Activated T-cell treated with anti-CD3 and anti-CD28 coated beads, Interleukin-2, amount 50 U/mL, for 72 hours (primary cell): ENCODE measurements around the gene ARHGAP45. TPM values are rescaled to one million over a fixed set of nuclear protein-coding genes. Genes with fewer than 3 reads are reported as not detected.

Experiments
- ATAC-seq, 2 donors: fragments of 150-1000 bp; cut with Tn5 transposase; replicated peaks in 1 of 2; 2 replicates each; pipeline ENCODE4 v1.10.0; 2021; ENCODE audit warnings: moderate library complexity in 2 of 2, mild to moderate bottlenecking in 1 of 2
- DNase-seq, 2 donors: peaks; one replicate each; pipeline ENCODE4 v3.0.0; 2021 to 2022; ENCODE audit warnings: mixed read lengths in 1 of 2
- H3K27ac Mint-ChIP-seq: one replicate; pipeline ENCODE4 v1.8.0; 2022; ENCODE audit warnings: mild to moderate bottlenecking, moderate library complexity, mixed read lengths
- H3K27me3 Mint-ChIP-seq: one replicate; pipeline ENCODE4 v1.8.0; 2022; ENCODE audit warnings: low read depth, mixed read lengths
- H3K36me3 Mint-ChIP-seq, 2 donors: one replicate each; pipeline ENCODE4 v1.8.0; 2022; ENCODE audit warnings: mixed read lengths in 2 of 2, mild to moderate bottlenecking in 1 of 2; ENCODE audit not compliant: insufficient read depth in 2 of 2
- H3K4me1 Mint-ChIP-seq: one replicate; pipeline ENCODE4 v1.8.0; 2022; ENCODE audit warnings: low read depth, mixed read lengths
- H3K4me3 Mint-ChIP-seq, 2 donors: one replicate each; pipeline ENCODE4 v1.8.0; 2022; ENCODE audit warnings: mild to moderate bottlenecking in 2 of 2, mixed read lengths in 2 of 2, moderate library complexity in 2 of 2
- H3K9me3 Mint-ChIP-seq, 2 donors: one replicate each; pipeline ENCODE4 v1.8.0; 2022; ENCODE audit warnings: mixed read lengths in 2 of 2
- total RNA-seq, 2 donors: library from RNA; stranded (reverse); gene quantifications; one replicate each; pipeline ENCODE4 v1.2.3, GENCODE V29; 2022

ARHGAP45 gene
- total RNA-seq, 2 donors from 2014 or later: 235 to 236 TPM

DNA sequence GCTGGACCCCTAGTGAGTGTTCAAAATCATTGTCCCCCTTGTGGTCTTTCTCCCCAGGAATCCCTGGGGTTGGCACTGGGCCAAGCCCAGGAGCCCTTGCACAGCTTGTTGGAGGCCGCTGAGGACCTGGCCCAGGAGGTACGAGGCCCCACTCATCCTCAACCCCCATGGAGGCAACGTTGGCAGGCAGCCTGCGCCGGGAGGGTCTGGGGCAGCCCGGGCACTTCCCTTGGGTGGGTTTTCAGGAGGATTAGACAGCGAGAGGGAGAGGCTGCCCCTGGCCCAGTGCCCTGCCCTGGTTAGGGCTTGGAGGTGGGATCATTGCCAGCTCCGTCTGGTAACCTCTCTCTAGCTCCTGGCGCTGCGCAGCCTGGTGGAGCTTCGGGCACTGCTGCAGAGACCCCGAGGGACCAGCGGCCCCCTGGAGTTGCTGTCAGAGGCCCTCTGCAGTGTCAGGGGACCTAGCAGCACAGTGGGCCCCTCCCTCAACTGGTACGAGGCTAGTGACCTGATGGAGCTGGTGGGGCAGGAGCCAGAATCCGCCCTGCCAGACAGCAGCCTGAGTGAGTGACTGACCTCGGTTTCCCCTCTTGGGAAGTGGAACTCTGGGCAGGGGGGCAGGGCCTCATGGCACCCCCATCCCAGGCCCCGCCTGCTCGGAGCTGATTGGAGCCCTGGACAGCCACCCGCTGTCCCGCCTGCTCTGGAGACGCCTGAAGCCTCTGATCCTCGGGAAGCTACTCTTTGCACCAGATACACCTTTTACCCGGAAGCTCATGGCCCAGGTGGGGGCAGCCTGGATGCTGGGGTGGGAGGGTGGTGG lies 24.1 kb upstream of the ARHGAP45 start:
- ATAC-seq: no peak
- DNase-seq: no peak
- peaks cover 0 to 3% of the 10 kb centered on the region in 2 donors for H3K36me3 Mint-ChIP-seq
- H3K4me1 Mint-ChIP-seq: peaks cover 30% of the 10 kb centered on the region
- no peaks in the 10 kb centered on the region for H3K9me3 Mint-ChIP-seq
- H3K4me3 Mint-ChIP-seq: no peak overlapping the region
- H3K27me3 Mint-ChIP-seq: no peaks in the 10 kb centered on the region
- H3K27ac Mint-ChIP-seq: no peak overlapping the region

DNA sequence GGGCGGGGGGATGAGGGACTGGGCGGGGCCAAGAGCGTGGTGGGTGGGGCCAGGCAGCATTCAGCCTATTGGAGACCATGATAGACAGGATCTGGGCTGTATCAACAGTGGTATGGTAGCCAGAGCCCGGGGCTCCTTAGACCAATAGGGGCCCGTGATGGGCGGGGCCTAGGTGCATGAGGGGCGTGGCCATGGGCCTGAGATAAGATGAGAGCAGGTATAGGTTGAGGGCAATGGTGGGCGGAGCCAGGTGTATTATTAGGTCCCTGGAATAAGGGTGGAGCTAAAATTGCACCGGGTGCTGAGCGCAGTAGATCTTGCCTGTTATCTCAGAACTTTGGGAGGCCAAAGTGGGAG lies 21.7 kb upstream of the ARHGAP45 start:
- Mint-ChIP-seq H3K36me3 (no peaks in the 10 kb centered on the region), H3K4me3 (no peak overlapping the region), H3K4me1 (peaks cover 11% of the 10 kb centered on the region), H3K27me3 (no peaks in the 10 kb centered on the region), H3K9me3 (no peaks in the 10 kb centered on the region), H3K27ac (no peak overlapping the region)
- ATAC-seq (peak; percentile 65 to 71), DNase-seq (peak; percentile 80 to 82)

DNA sequence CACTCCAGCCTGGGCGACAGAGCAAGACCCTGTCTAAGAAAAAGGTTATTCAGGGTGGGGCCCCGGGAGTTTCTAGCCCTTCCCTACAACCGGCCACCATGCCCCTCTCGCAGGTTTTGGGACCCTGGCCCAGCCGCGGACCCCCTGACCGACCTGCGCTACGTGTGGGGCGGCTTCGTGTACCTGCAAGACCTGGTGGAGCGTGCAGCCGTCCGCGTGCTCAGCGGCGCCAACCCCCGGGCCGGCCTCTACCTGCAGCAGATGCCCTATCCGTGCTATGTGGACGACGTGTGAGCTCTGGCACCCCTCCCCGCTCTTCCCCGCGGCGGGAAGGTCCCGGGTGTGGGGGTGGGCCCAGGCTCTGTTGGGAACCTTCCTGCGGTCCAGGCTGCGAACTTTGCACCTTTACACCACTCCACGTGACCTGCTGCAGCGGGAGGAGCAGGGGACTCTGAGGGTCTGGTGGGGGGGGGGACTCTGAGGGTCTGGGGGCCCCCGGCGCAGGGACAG lies 20.8 kb upstream of the ARHGAP45 start:
- H3K36me3 Mint-ChIP-seq: no peaks in the 10 kb centered on the region
- peaks cover 4% of the 10 kb centered on the region for H3K4me1 Mint-ChIP-seq
- no peak overlapping the region for H3K4me3 Mint-ChIP-seq
- ATAC-seq: no peak
- H3K27me3 Mint-ChIP-seq: no peaks in the 10 kb centered on the region
- DNase-seq: no peak
- H3K9me3 Mint-ChIP-seq: no peaks in the 10 kb centered on the region
- H3K27ac Mint-ChIP-seq: no peak overlapping the region

DNA sequence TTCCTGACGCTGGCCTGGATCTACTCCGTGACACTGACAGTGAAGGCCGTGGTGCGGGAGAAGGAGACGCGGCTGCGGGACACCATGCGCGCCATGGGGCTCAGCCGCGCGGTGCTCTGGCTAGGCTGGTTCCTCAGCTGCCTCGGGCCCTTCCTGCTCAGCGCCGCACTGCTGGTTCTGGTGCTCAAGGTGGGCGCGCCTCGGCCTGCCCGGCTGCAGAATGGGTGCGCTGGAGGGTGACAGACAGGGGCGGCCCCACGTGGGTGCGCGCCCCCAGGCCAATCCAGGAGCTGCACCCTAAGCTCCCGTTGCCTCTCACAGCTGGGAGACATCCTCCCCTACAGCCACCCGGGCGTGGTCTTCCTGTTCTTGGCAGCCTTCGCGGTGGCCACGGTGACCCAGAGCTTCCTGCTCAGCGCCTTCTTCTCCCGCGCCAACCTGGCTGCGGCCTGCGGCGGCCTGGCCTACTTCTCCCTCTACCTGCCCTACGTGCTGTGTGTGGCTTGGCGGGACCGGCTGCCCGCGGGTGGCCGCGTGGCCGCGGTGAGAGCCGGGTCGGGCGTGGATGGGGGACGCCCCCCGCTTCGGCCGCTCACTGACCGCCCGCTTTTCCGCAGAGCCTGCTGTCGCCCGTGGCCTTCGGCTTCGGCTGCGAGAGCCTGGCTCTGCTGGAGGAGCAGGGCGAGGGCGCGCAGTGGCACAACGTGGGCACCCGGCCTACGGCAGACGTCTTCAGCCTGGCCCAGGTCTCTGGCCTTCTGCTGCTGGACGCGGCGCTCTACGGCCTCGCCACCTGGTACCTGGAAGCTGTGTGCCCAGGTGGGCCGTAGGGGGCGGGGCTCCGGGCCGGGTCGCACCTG lies 19.9 kb upstream of the ARHGAP45 start:
- H3K27me3 Mint-ChIP-seq: no peaks in the 10 kb centered on the region
- H3K9me3 Mint-ChIP-seq: no peaks in the 10 kb centered on the region
- no peak overlapping the region for H3K27ac Mint-ChIP-seq
- no peak for ATAC-seq
- peaks cover 3% of the 10 kb centered on the region for H3K4me1 Mint-ChIP-seq
- H3K36me3 Mint-ChIP-seq: no peaks in the 10 kb centered on the region
- DNase-seq: no peak
- no peak overlapping the region for H3K4me3 Mint-ChIP-seq

DNA sequence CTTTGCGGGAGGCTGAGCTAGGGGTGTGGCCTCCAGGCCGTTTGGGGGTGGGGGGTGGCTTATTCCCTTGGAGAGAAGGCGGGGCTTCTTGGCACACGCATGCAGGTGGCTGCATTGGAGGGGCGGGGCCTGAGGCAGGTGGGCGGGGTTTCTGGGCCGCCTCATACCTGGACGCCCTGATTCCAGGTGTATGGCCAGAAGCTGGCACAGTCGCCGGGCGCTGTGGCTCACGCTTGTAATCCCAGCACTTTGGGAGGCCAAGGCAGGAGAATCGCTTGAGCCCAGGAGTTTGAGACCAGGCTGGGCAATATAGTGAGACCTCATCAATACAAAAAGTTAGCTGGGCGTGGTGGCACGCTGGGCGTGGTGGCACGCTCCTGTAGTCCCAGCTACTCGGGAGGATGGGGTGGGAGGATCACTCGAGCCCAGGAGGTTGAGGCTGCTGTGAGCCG lies 19.2 kb upstream of the ARHGAP45 start:
- DNase-seq: no peak
- peaks cover 3% of the 10 kb centered on the region for H3K4me1 Mint-ChIP-seq
- no peaks in the 10 kb centered on the region for H3K36me3 Mint-ChIP-seq
- H3K27me3 Mint-ChIP-seq: no peaks in the 10 kb centered on the region
- H3K9me3 Mint-ChIP-seq: no peaks in the 10 kb centered on the region
- no peak for ATAC-seq
- H3K27ac Mint-ChIP-seq: no peak overlapping the region
- H3K4me3 Mint-ChIP-seq: no peak overlapping the region

DNA sequence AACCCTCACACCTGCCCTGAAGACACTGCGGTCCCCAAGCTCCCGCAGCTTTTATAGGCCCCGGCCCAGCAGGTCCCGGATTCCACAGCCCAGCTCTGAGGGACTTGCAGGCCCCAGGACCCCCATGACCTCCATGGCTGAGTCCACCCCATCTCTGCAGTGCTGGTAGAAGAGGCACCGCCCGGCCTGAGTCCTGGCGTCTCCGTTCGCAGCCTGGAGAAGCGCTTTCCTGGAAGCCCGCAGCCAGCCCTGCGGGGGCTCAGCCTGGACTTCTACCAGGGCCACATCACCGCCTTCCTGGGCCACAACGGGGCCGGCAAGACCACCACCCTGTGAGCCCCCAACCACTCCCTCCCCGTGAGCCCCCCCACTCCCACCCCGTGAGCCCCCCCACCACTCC lies 17.9 kb upstream of the ARHGAP45 start:
- H3K27me3 Mint-ChIP-seq: no peaks in the 10 kb centered on the region
- no peak for ATAC-seq
- H3K36me3 Mint-ChIP-seq: no peaks in the 10 kb centered on the region
- DNase-seq: no peak
- H3K4me1 Mint-ChIP-seq: peaks cover 3% of the 10 kb centered on the region
- no peak overlapping the region for H3K27ac Mint-ChIP-seq
- no peak overlapping the region for H3K4me3 Mint-ChIP-seq
- H3K9me3 Mint-ChIP-seq: no peaks in the 10 kb centered on the region

DNA sequence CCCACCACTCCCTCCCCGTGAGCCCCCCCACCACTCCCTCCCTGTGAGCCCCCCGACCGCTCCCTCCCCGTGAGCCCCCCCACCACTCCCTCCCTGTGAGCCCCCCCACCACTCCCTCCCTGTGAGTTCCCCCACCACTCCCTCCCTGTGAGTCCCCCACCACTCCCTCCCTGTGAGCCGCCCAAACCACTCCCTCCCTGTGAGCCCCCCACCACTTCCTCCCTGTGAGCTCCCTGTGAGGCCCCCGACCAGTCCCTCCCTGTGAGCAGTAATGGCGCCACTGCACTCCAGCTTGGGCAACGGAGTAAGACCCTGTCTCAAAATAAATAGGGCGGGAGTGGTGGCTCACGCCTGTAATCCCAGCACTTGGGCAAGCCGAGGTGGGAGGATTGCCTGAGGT lies 17.2 kb upstream of the ARHGAP45 start:
- H3K27me3 Mint-ChIP-seq: no peaks in the 10 kb centered on the region
- no peaks in the 10 kb centered on the region for H3K9me3 Mint-ChIP-seq
- H3K36me3 Mint-ChIP-seq: no peaks in the 10 kb centered on the region
- no peak overlapping the region for H3K4me3 Mint-ChIP-seq
- ATAC-seq (no peak), DNase-seq (no peak)
- H3K27ac Mint-ChIP-seq: no peak overlapping the region
- peaks cover 3% of the 10 kb centered on the region for H3K4me1 Mint-ChIP-seq

DNA sequence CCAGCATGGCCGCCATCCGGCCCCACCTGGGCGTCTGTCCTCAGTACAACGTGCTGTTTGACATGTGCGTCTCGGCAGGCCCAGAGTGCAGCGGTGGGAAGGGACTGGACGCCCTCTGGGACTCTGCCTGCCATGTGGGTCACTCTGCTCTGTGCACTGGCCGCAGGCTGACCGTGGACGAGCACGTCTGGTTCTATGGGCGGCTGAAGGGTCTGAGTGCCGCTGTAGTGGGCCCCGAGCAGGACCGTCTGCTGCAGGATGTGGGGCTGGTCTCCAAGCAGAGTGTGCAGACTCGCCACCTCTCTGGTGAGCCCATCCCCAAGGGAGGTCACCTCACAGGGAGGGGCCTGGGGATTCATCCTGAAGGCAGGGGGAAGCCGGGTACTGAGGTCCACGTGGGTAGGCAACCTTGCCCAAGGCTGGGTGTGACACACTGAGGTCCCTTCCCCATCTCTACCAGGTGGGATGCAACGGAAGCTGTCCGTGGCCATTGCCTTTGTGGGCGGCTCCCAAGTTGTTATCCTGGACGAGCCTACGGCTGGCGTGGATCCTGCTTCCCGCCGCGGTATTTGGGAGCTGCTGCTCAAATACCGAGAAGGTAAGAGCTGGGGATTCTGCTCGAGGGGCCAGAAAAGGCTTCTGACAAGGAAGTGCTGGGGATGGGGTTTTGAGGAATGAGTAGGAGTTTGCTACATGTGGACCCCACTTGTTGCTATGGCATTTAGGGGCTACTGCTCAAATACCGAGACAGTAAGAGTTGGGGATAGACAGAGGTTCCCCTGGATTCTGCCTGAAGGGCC lies 15.8 kb upstream of the ARHGAP45 start:
- no peak for DNase-seq
- H3K4me1 Mint-ChIP-seq: peaks cover 3% of the 10 kb centered on the region
- H3K36me3 Mint-ChIP-seq: peaks cover 2 to 3% of the 10 kb centered on the region in 2 donors
- no peaks in the 10 kb centered on the region for H3K9me3 Mint-ChIP-seq
- no peak overlapping the region for H3K27ac Mint-ChIP-seq
- no peak overlapping the region for H3K4me3 Mint-ChIP-seq
- no peaks in the 10 kb centered on the region for H3K27me3 Mint-ChIP-seq
- no peak for ATAC-seq

DNA sequence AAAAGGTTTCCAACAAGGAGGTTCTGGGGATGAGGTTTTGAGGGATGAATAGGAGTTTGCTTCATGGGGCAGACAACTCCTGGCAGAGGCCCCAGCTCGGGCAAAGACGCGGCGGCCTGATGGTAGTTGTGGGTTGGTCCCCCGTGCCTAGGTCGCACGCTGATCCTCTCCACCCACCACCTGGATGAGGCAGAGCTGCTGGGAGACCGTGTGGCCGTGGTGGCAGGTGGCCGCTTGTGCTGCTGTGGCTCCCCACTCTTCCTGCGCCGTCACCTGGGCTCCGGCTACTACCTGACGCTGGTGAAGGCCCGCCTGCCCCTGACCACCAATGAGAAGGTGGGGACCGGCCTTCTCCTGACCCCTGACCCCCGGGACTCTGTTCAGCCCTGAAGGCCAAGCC lies 15.2 kb upstream of the ARHGAP45 start:
- H3K27ac Mint-ChIP-seq: no peak overlapping the region
- DNase-seq (no peak), ATAC-seq (no peak)
- H3K36me3 Mint-ChIP-seq: peaks cover 5 to 9% of the 10 kb centered on the region in 2 donors
- H3K27me3 Mint-ChIP-seq: no peaks in the 10 kb centered on the region
- peaks cover 3% of the 10 kb centered on the region for H3K4me1 Mint-ChIP-seq
- no peaks in the 10 kb centered on the region for H3K9me3 Mint-ChIP-seq
- H3K4me3 Mint-ChIP-seq: no peak overlapping the region

DNA sequence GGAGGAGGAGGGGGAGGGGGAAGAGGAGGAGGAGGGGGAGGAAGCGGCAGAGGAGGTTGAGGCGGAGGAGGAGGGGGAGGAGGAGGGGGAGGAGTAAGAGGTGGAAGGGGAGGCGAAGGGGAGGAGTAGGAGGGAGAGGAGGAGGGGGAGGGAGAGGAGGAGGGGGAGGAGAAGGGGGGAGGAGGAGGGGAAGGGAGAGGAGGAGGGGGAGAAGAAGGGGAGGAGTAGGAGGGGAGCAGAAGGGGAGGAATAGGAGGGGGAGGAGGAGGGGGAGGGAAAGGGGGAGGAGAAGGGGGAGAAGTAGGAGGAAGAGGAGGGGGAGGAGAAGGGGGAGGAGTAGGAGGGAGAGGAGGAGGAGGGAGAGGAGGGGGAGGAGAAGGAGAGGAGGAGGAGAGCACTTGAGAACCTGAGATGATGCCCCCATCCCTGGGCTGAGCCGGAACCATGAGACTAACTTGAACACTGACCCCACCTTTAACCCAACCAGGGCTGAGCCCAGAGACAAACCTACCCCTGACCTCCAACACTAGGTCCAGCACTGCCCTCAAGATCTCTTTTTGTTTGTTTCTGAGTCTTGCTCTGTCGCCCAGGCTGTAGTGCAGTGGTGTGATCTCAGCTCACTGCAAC lies 14.5 kb upstream of the ARHGAP45 start:
- ATAC-seq (no peak), DNase-seq (no peak)
- H3K4me3 Mint-ChIP-seq: no peak overlapping the region
- H3K36me3 Mint-ChIP-seq: peaks cover 8 to 13% of the 10 kb centered on the region in 2 donors
- no peaks in the 10 kb centered on the region for H3K9me3 Mint-ChIP-seq
- no peaks in the 10 kb centered on the region for H3K27me3 Mint-ChIP-seq
- peaks cover 8% of the 10 kb centered on the region for H3K4me1 Mint-ChIP-seq
- H3K27ac Mint-ChIP-seq: no peak overlapping the region

DNA sequence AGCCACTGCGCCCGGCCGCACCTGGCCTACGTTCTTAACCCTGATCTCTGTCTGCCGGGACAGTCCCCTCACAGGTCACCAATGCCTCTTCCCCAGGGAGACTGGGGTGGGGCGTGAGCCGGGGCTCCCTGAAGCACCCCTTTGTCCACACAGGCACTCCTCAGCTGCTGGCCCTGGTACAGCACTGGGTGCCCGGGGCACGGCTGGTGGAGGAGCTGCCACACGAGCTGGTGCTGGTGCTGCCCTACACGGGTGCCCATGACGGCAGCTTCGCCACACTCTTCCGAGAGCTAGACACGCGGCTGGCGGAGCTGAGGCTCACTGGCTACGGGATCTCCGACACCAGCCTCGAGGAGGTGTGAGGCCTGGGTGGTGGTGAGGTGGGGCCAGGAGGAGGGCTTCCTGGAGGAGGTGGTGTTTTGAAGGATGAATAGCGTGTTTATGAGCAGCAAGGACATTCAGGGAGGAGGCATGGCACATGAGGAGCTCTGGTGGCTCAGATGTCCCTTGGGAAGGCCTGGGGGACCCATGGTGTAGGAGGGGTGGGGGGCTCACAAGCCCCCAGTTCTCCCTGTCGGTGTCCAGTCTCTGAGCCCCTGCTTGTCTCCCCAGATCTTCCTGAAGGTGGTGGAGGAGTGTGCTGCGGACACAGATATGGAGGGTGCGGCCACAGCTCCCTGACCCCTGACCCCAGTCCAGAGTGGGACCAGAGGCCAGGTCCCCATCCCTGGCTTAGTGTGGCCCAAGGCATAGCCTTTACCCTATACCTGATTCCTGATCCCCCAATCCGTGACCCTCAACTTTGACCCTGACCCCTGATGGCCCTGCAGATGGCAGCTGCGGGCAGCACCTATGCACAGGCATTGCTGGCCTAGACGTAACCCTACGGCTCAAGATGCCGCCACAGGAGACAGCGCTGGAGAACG lies 13.5 kb upstream of the ARHGAP45 start:
- Mint-ChIP-seq H3K4me1 (peaks cover 16% of the 10 kb centered on the region), H3K9me3 (no peaks in the 10 kb centered on the region), H3K27ac (no peak overlapping the region), H3K36me3 (peaks cover 9 to 17% of the 10 kb centered on the region in 2 donors), H3K4me3 (no peak overlapping the region), H3K27me3 (no peaks in the 10 kb centered on the region)
- DNase-seq: no peak
- ATAC-seq: no peak
